Measurements from ENCODE around the gene PTPN22.
"Not testable (repeated sequence)": the region's sequence is repeated elsewhere in the genome, so short reads cannot be mapped to it uniquely, and the experiment has no call there.

DNA sequence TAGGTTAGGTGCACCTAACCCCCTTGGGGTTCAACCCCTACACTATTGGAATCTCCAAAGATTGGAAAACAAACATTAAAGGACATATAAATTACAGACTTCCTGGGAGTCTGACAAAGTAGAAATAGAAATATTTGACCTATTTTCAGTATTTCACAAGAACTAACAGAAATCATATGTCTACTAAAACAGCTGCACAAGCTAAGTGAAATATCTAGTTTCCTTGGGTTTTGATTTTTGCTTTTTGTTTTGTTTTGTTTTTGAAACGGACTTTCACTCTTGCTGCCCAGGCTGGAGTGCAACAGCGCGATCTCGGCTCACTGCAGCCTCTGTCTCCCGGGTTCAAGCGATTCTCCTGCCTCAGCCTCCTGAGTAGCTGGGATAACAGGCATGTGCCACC is 18.8 kb downstream of the PTPN22 start:
- TF ChIP-seq POLR2A (IDR thresholded peaks at IDR 0.05): not testable (repeated sequence)
- TF ChIP-seq, protein P1, sequence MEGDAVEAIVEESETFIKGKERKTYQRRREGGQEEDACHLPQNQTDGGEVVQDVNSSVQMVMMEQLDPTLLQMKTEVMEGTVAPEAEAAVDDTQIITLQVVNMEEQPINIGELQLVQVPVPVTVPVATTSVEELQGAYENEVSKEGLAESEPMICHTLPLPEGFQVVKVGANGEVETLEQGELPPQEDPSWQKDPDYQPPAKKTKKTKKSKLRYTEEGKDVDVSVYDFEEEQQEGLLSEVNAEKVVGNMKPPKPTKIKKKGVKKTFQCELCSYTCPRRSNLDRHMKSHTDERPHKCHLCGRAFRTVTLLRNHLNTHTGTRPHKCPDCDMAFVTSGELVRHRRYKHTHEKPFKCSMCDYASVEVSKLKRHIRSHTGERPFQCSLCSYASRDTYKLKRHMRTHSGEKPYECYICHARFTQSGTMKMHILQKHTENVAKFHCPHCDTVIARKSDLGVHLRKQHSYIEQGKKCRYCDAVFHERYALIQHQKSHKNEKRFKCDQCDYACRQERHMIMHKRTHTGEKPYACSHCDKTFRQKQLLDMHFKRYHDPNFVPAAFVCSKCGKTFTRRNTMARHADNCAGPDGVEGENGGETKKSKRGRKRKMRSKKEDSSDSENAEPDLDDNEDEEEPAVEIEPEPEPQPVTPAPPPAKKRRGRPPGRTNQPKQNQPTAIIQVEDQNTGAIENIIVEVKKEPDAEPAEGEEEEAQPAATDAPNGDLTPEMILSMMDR (IDR thresholded peaks at IDR 0.05): not testable (repeated sequence)
